GM20000 (cell line): ENCODE data around the gene ANGPT4.

Source experiments
- DNase-seq: peaks from one replicate; pipeline ENCODE4 v3.0.0; 2012; ENCODE audit warnings: low spot score
- CTCF ChIP-seq: IDR thresholded peaks from 2 replicates; pipeline ENCODE4 v1.5.1; 2012; ENCODE audit warnings: mild to moderate bottlenecking, control low read depth; ENCODE audit errors: extremely low read depth, missing control alignments

ANGPT4 gene

GRCh38 chr20:951384-952169, 35.4 kb upstream of the ANGPT4 start:
- no peak for TF ChIP-seq CTCF
- no peak for DNase-seq

- no peak for TF ChIP-seq CTCF
- DNase-seq, result no peak
These were observed 33.6 kb upstream of the ANGPT4 start for GRCh38 chr20:949717-950116.

GRCh38 chr20:946826-947225, 30.7 kb upstream of the ANGPT4 start:
- no peak for TF ChIP-seq CTCF
- DNase-seq, result no peak

- TF ChIP-seq CTCF, result no peak
- no peak for DNase-seq
These were observed 29.7 kb upstream of the ANGPT4 start for GRCh38 chr20:945841-946240.

- DNase-seq, result no peak
- no peak for TF ChIP-seq CTCF
These were observed 28.8 kb upstream of the ANGPT4 start for GRCh38 chr20:944774-945410.

- no peak for DNase-seq
- TF ChIP-seq CTCF, result no peak
These were observed 28.0 kb upstream of the ANGPT4 start for GRCh38 chr20:944148-944547.

- TF ChIP-seq CTCF, result no peak
These were observed 26.5 kb upstream of the ANGPT4 start for GRCh38 chr20:942611-943010.

More at GRCh38 chr20:942611-943010, 26.5 kb upstream of the ANGPT4 start:
- no peak for DNase-seq
